GM21423 (cell line): ENCODE results near the gene IL17A.

Experiments
- ATAC-seq: cut with Tn5 transposase; IDR thresholded peaks from one replicate; pipeline ENCODE4 v1.9.1; 2021; ENCODE audit warnings: mild to moderate bottlenecking, moderate library complexity; ENCODE audit not compliant: unreplicated experiment

Gene IL17A

GRCh38 chr6:52210227-52210626 lies 24.1 kb downstream of the IL17A start:
- peak; percentile 43 for ATAC-seq

- ATAC-seq = no peak
Measured at GRCh38 chr6:52213127-52213526, 27.0 kb downstream of the IL17A start.

GRCh38 chr6:52215787-52216186 lies 29.6 kb downstream of the IL17A start:
- no peak for ATAC-seq

- ATAC-seq = no peak
Measured at GRCh38 chr6:52216932-52217575, 30.9 kb downstream of the IL17A start.

GRCh38 chr6:52217761-52218160 lies 31.6 kb downstream of the IL17A start:
- ATAC-seq = no peak

- peak; percentile 84 for ATAC-seq
Measured at GRCh38 chr6:52221302-52221701, 35.1 kb downstream of the IL17A start.

GRCh38 chr6:52227495-52227894 lies 41.3 kb downstream of the IL17A start:
- peak; percentile 99 for ATAC-seq

GRCh38 chr6:52230685-52231084 lies 44.5 kb downstream of the IL17A start:
- no peak for ATAC-seq

- ATAC-seq = no peak
Measured at GRCh38 chr6:52231406-52232127, 45.4 kb downstream of the IL17A start.

GRCh38 chr6:52233005-52233404 lies 46.8 kb downstream of the IL17A start:
- ATAC-seq = no peak

- no peak for ATAC-seq
Measured at GRCh38 chr6:52233975-52234823, 48.0 kb downstream of the IL17A start.
